BJ (cell line): ENCODE measurements around the gene ATAD3A. TPM values are rescaled to one million over a fixed set of nuclear protein-coding genes. Genes with fewer than 3 reads are reported as not detected.

Source experiments
- CTCF ChIA-PET: fragments of 350-600 bp; formaldehyde crosslinking; extraction: SDS; loops from one replicate; lab custom pipeline; 2021; ENCODE audit warnings: antibody characterized with exemption, inconsistent platforms; lab: Yijun Ruan, JAX
- POLR2A ChIA-PET: fragments of 300-600 bp; sonication (Branson Sonifier 250); formaldehyde crosslinking; extraction: SDS; loops from one replicate; lab custom pipeline; 2021; ENCODE audit warnings: antibody characterized with exemption; lab: Charles Lee
- DNase-seq: peaks from one replicate; pipeline ENCODE4 v3.0.0-alpha.2; 2011; ENCODE audit warnings: low read depth
- H3K27me3 ChIP-seq: 2 replicates; pipeline ENCODE4 v1.6.0; 2011; ENCODE audit warnings: low read length; ENCODE audit not compliant: control insufficient read depth, insufficient read depth
- H3K36me3 ChIP-seq: 2 replicates; pipeline ENCODE4 v1.5.1; 2011; ENCODE audit warnings: low read length; ENCODE audit not compliant: control insufficient read depth, insufficient read depth
- H3K4me3 ChIP-seq: 2 replicates; pipeline ENCODE4 v1.5.1; 2011; ENCODE audit warnings: low read depth, mild to moderate bottlenecking, control low read depth, low read length
- polyA plus RNA-seq: library from polyadenylated mRNA; depleted of rRNA; stranded (reverse); fragments of >200 nt; gene quantifications from 2 replicates; pipeline ENCODE4 v1.2.3, GENCODE V29; 2011
- TF ChIP-seq, protein P1 (sequence below): IDR thresholded peaks from 2 replicates; pipeline ENCODE4 v1.5.1; 2011; ENCODE audit warnings: low read depth, mild to moderate bottlenecking, control low read depth, inconsistent platforms, low read length, moderate library complexity; ENCODE audit not compliant: insufficient read depth

Gene ATAD3A
- polyA plus RNA-seq, 1 experiment, result 19.7 TPM

DNA sequence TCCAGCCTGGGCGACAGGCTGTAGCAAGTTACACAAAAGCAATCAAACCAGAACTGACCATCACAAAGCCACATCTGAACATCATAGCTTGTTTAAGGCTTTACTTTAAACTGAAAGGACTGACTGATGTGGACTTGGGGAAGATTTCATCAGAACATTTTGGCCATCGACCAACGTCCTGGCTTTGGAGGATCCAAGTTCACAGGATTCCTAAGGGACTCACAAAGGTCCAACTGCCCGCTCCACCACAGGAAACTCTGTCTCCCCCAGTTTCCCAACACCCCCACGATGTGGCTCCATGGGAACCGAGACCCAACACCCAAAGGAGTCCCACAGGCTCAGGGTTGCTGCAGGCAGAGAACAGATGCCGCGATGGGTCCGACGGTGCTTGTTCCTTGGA, 53.4 kb downstream of the ATAD3A start:
- no peak for DNase-seq
- TF ChIP-seq, protein P1, sequence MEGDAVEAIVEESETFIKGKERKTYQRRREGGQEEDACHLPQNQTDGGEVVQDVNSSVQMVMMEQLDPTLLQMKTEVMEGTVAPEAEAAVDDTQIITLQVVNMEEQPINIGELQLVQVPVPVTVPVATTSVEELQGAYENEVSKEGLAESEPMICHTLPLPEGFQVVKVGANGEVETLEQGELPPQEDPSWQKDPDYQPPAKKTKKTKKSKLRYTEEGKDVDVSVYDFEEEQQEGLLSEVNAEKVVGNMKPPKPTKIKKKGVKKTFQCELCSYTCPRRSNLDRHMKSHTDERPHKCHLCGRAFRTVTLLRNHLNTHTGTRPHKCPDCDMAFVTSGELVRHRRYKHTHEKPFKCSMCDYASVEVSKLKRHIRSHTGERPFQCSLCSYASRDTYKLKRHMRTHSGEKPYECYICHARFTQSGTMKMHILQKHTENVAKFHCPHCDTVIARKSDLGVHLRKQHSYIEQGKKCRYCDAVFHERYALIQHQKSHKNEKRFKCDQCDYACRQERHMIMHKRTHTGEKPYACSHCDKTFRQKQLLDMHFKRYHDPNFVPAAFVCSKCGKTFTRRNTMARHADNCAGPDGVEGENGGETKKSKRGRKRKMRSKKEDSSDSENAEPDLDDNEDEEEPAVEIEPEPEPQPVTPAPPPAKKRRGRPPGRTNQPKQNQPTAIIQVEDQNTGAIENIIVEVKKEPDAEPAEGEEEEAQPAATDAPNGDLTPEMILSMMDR, result no peak
- CTCF ChIA-PET, result no interaction called here
- no peak overlapping the region for H3K4me3 ChIP-seq
- H3K36me3 ChIP-seq, result peaks cover 16% of the 10 kb centered on the region
- H3K27me3 ChIP-seq, result no peaks in the 10 kb centered on the region
- POLR2A ChIA-PET, result no interaction called here

DNA sequence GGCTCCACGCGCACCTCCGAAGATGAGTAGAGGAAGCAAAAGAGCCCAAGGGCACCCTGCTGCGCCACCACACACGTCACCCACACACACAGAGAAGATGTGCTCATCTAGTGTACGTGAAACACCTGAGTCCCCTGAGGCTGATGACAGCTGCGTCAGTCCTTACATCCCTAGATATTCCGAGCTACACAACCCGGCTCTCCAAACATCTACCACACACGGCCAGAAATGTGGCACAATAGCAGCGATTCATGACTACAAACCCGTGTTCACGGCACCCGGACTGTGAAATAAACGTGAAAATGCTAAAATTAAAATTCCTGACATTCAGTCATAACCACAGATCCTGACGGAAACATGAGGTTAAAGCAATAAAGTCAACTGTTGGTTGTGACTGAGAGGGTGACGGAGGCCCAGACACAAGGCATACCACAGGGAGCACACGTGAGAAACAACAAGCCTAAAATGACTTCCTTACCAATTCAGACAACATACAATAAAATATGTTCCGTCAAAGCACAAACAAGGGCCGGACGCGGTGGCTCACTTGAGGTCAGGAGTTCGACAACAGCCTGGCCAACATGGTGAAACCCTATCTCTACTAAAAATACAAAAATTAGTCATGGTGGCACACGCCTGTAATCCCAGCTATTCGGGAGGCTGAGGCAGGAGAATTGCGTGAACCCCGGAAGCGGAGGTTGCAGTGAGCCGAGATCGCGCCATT, 55.4 kb downstream of the ATAD3A start:
- ChIA-PET CTCF (no interaction called here), POLR2A (no interaction called here)
- no peak overlapping the region for H3K4me3 ChIP-seq
- peaks cover 14% of the 10 kb centered on the region for H3K36me3 ChIP-seq
- DNase-seq, result no peak
- H3K27me3 ChIP-seq, result no peaks in the 10 kb centered on the region
- TF ChIP-seq, protein P1, result no peak

DNA sequence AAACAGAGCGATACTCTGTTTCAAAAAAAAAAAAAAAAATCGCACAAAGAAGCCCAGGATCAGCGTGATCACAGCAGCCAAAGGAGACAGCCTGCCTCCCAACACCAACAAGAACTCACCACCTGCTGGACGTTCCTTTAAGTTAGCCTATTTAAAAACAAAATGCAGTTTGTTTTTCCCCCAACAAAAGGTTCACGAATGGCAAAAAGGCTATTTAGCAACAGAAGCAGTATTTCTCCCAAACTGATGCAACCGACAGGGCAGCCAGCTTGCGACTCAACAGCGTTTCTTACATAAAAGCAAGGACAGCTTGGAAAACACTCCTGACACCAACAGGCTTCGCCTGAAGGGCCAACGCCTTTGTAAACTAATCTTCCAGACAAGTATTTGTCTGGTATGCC, 55.9 kb downstream of the ATAD3A start:
- ChIA-PET POLR2A (no interaction called here), CTCF (no interaction called here)
- Histone ChIP-seq H3K27me3 (no peaks in the 10 kb centered on the region), H3K36me3 (peaks cover 11% of the 10 kb centered on the region), H3K4me3 (no peak overlapping the region)
- TF ChIP-seq, protein P1, result no peak
- no peak for DNase-seq

DNA sequence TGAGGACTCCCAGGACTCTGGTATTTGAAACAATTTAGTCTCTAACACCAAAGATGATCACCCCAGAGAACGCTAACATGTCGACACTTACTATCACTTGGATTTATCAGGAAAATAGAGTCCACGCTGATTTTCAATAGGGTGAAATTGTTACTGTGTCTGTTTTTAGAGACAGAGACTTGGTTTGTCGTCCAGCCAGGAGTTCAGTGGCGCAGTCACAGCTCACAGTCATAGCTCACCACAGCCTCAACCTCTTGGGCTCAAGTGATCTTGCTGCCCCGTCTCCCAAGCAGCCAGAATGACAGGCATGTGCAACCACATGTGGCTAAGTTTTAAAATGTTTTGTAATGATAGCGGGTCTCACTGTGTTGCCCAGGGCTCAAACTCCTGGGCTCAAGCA, 57.4 kb downstream of the ATAD3A start:
- H3K36me3 ChIP-seq, result peaks cover 8% of the 10 kb centered on the region
- ChIA-PET CTCF (no interaction called here), POLR2A (no interaction called here)
- no peak overlapping the region for H3K4me3 ChIP-seq
- no peak for DNase-seq
- H3K27me3 ChIP-seq, result no peaks in the 10 kb centered on the region
- TF ChIP-seq, protein P1, result no peak

DNA sequence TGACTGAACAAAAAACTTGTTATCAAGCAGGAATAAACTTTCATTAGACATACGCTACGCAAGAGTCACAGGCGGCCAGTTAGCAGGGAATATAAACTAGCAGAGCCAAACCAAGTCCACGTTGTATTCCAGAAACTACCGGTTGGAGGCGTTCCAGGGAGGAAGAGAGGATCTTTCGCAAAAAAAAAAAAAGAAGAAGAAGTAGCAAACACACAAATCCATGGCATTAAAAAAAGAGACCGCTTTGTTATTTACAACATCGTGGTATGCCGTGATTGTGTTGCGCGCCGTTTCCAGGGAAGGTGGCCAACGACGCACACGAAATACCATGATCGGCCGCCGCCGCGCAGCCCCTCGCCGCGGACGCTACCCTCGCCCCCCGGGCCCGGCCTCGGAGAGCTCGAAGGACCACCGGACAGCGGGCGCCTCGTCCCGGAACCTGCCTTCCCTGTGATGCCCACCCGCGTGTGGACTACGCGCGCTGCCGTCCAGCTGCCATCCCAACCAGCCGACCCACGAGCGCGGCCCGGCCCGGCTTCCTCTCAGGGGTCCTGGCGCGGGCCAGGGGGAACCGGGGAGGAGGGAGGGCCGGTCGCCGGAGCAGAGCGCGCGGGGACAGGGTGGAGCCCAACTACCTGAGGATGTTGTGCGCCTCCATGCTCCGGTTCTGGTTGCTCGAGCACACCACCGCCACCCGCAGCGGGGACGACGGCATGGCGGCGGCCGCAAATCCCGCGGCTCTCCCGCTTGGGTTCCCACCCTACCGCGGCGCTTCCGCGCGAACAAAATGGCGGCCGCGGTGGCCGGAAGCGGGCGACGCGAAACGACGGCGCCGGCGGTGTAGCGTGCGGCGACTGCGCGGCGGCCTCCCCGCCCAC, 62.1 kb downstream of the ATAD3A start:
- CTCF ChIA-PET, result no interaction called here
- H3K4me3 ChIP-seq, result peak overlapping the region; percentile 100
- no peak for DNase-seq

More for the DNA sequence above, 62.1 kb downstream of the ATAD3A start:
- TF ChIP-seq, protein P1, result peak; percentile 25; the same call in 1 of the 2 replicates
- Histone ChIP-seq H3K27me3 (peaks cover 1% of the 10 kb centered on the region; the same call in 1 of the 2 replicates), H3K36me3 (no peaks in the 10 kb centered on the region; the same call in 1 of the 2 replicates)
- POLR2A ChIA-PET, result no interaction called here
